T-helper 2 cell treated with Interferon-gamma antibody and Interleukin-4, amounts not matched to agents 5 μg/mL and 100 μg/mL, for 36 hours (primary cell): ENCODE measurements around the gene PADI4.
"Not testable (repeated sequence)": the region's sequence is repeated elsewhere in the genome, so short reads cannot be mapped to it uniquely, and the experiment has no call there.

Source experiments
- DNase-seq: peaks from one replicate; pipeline ENCODE4 v3.0.0; 2021; ENCODE audit warnings: low spot score
- H3K27ac Mint-ChIP-seq: one replicate; pipeline ENCODE4 v1.8.0; 2021; ENCODE audit warnings: mild to moderate bottlenecking, mixed read lengths
- H3K27me3 Mint-ChIP-seq: one replicate; pipeline ENCODE4 v1.8.0; 2021; ENCODE audit warnings: low read depth, mixed read lengths
- H3K36me3 Mint-ChIP-seq: one replicate; pipeline ENCODE4 v1.8.0; 2021; ENCODE audit warnings: low read depth, mixed read lengths
- H3K4me1 Mint-ChIP-seq: one replicate; pipeline ENCODE4 v1.8.0; 2021; ENCODE audit warnings: low read depth, mixed read lengths
- H3K4me3 Mint-ChIP-seq: one replicate; pipeline ENCODE4 v1.8.0; 2022; ENCODE audit warnings: mild to moderate bottlenecking, moderate library complexity, mixed read lengths
- H3K9me3 Mint-ChIP-seq: one replicate; pipeline ENCODE4 v1.8.0; 2021; ENCODE audit warnings: mixed read lengths

The PADI4 gene

DNA sequence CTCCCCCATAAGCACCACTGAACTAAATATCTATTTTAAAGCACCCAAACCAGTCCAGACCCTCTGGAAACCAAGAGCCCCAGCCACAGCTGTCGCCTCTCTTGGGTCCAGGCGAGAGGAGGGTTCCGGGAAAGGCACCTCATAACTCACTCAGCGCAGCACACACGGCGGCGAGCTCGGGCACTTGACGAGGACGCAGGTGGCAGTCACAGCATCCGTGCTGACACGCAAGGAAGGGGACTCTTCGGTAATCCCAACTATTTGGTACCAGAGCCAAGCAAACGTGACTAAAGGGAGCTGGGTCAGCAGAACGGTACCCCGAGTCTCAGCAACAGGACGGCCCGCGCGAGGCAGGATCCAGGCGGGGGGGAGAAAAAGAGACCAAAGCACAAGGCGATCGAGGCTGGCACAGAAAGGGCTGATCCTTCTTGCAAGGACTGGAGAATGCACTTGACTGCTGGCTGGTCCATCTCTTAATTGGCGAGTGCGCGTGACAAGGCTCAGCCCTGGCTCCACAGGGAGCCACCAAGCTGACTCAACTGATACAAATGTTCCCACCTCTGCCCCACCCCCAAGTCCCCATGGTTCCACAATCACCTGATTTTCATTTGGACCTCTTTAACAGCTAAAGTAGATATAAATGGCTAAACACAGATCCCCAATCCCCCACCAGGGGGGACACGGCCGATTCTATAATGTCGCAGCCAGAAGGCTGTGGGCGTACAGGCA, 100.0 kb downstream of the PADI4 start:
- H3K4me1 Mint-ChIP-seq, H3K4me3 Mint-ChIP-seq, H3K9me3 Mint-ChIP-seq, H3K27ac Mint-ChIP-seq, H3K27me3 Mint-ChIP-seq, DNase-seq: not testable (repeated sequence)
- peaks cover 51% of the 10 kb centered on the region for H3K36me3 Mint-ChIP-seq

GRCh38 chr1:17409391-17409811, 101.4 kb downstream of the PADI4 start:
- H3K27ac Mint-ChIP-seq = no peak overlapping the region
- no peak for DNase-seq
- no peaks in the 10 kb centered on the region for H3K27me3 Mint-ChIP-seq
- H3K36me3 Mint-ChIP-seq = peaks cover 57% of the 10 kb centered on the region
- H3K9me3 Mint-ChIP-seq = no peaks in the 10 kb centered on the region
- H3K4me3 Mint-ChIP-seq = no peak overlapping the region
- H3K4me1 Mint-ChIP-seq = peaks cover 3% of the 10 kb centered on the region

DNA sequence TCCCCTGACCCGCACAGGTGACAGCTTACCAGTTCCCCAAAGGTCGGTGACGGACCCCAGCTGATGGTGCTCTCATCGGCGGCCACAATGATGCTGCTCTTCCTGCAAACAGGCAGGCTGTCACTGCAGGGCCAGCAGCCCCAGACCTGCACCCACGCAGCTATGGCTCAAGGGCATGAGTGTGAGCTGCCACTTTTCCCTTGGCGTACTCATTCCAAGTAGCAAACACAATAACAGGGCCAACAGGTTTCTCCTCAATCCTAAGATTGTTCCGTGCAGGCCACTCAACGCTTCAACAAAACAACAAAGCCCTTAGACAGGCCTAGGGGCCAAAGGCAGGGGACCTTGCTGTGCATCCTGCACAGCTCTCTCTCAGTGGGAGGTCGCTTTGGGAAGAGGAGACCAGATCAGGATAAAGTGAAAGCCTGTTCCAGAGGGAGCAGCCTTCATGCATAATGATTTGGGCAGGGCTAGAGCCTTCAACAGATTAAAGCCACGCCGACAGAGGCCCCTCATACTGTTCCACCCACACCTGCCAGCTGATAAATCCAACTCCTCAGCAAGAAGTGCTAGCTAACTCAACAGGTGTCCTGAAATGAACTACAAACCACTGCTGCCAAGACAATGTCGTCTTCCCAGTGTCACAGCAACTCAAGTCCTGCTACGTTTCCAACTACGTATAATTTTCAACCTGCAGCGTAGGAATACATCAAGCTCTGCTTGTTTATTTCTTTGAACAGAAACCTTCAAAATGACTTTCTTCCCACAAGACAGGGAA, 104.3 kb downstream of the PADI4 start:
- Mint-ChIP-seq H3K27me3 (no peaks in the 10 kb centered on the region), H3K36me3 (peaks cover 68% of the 10 kb centered on the region), H3K9me3 (no peaks in the 10 kb centered on the region), H3K27ac (no peak overlapping the region), H3K4me1 (peaks cover 6% of the 10 kb centered on the region), H3K4me3 (no peak overlapping the region)
- DNase-seq = no peak
